ENCODE measurements around the gene HCFC1.

Gene HCFC1

GRCh38 chrX:154002215-154002719, 30.6 kb upstream of the HCFC1 start:
- Histone ChIP-seq H3K36me3 (ENCODE audit: insufficient read depth, low read length) (no peaks in the 10 kb centered on the region), H4K20me1 (ENCODE audit: insufficient read depth, low read length) (no peaks in the 10 kb centered on the region), H3K27ac (ENCODE audit: low read length) (no peak overlapping the region), H3K9ac (ENCODE audit: low read depth, low read length) (no peak overlapping the region), H3K27me3 (ENCODE audit: insufficient read depth, low read length, poor library complexity) (no peaks in the 10 kb centered on the region), H3K4me2 (ENCODE audit: insufficient read depth, low read length) (no peak overlapping the region), H3K79me2 (ENCODE audit: insufficient read depth, low read length) (no peaks in the 10 kb centered on the region), H2AFZ (ENCODE audit: low read depth, low read length) (no peak overlapping the region), H3K4me1 (ENCODE audit: insufficient read depth, low read length) (peaks cover 2% of the 10 kb centered on the region; the same call in 1 of the 2 replicates), H3K4me3 (ENCODE audit: low read depth in 1 of 2, low read length in 2 of 2) (no peak overlapping the region), H3K9me3 (ENCODE audit: insufficient read depth, low read length, severe bottlenecking) (no peaks in the 10 kb centered on the region)
- TF ChIP-seq CTCF (IDR thresholded peaks at IDR 0.05; ENCODE audit: borderline replicate concordance, extremely low read depth, low read length, poor library complexity, severe bottlenecking) (no peak), EZH2 (IDR thresholded peaks at IDR 0.05; ENCODE audit: borderline replicate concordance, low read depth, low read length, severe bottlenecking) (no peak)
- DNase-seq (peak; percentile 41), ATAC-seq (ENCODE audit: insufficient read depth, low read depth) (peak; percentile 65)

- Histone ChIP-seq H3K4me2 (ENCODE audit: insufficient read depth, low read length) (no peak overlapping the region), H3K4me1 (ENCODE audit: insufficient read depth, low read length) (peaks cover 2% of the 10 kb centered on the region; the same call in 1 of the 2 replicates), H3K36me3 (ENCODE audit: insufficient read depth, low read length) (no peaks in the 10 kb centered on the region), H2AFZ (ENCODE audit: low read depth, low read length) (no peak overlapping the region), H4K20me1 (ENCODE audit: insufficient read depth, low read length) (no peaks in the 10 kb centered on the region), H3K27me3 (ENCODE audit: insufficient read depth, low read length, poor library complexity) (no peaks in the 10 kb centered on the region), H3K27ac (ENCODE audit: low read length) (no peak overlapping the region), H3K4me3 (ENCODE audit: low read depth in 1 of 2, low read length in 2 of 2) (no peak overlapping the region), H3K9me3 (ENCODE audit: insufficient read depth, low read length, severe bottlenecking) (no peaks in the 10 kb centered on the region), H3K79me2 (ENCODE audit: insufficient read depth, low read length) (no peaks in the 10 kb centered on the region), H3K9ac (ENCODE audit: low read depth, low read length) (no peak overlapping the region)
- TF ChIP-seq CTCF (IDR thresholded peaks at IDR 0.05; ENCODE audit: borderline replicate concordance, extremely low read depth, low read length, poor library complexity, severe bottlenecking) (no peak), EZH2 (IDR thresholded peaks at IDR 0.05; ENCODE audit: borderline replicate concordance, low read depth, low read length, severe bottlenecking) (no peak)
- ATAC-seq (ENCODE audit: insufficient read depth, low read depth), result no peak
- no peak for DNase-seq
Observed at GRCh38 chrX:154000051-154000450, 28.4 kb upstream of the HCFC1 start.

GRCh38 chrX:153999359-154000037, 27.9 kb upstream of the HCFC1 start:
- peaks cover 2% of the 10 kb centered on the region; the same call in 1 of the 2 replicates for H3K4me1 ChIP-seq (ENCODE audit: insufficient read depth, low read length)
- H2AFZ ChIP-seq (ENCODE audit: low read depth, low read length), result no peak overlapping the region
- no peak overlapping the region for H3K4me2 ChIP-seq (ENCODE audit: insufficient read depth, low read length)

More at GRCh38 chrX:153999359-154000037, 27.9 kb upstream of the HCFC1 start:
- H3K27me3 ChIP-seq (ENCODE audit: insufficient read depth, low read length, poor library complexity), result no peaks in the 10 kb centered on the region
- H3K9me3 ChIP-seq (ENCODE audit: insufficient read depth, low read length, severe bottlenecking), result no peaks in the 10 kb centered on the region
- no peak overlapping the region for H3K4me3 ChIP-seq (ENCODE audit: low read depth in 1 of 2, low read length in 2 of 2)
- no peak overlapping the region for H3K9ac ChIP-seq (ENCODE audit: low read depth, low read length)
- H3K79me2 ChIP-seq (ENCODE audit: insufficient read depth, low read length), result no peaks in the 10 kb centered on the region
- no peak for TF ChIP-seq CTCF (IDR thresholded peaks at IDR 0.05; ENCODE audit: borderline replicate concordance, extremely low read depth, low read length, poor library complexity, severe bottlenecking)
- TF ChIP-seq EZH2 (IDR thresholded peaks at IDR 0.05; ENCODE audit: borderline replicate concordance, low read depth, low read length, severe bottlenecking), result no peak
- H3K36me3 ChIP-seq (ENCODE audit: insufficient read depth, low read length), result no peaks in the 10 kb centered on the region
- DNase-seq (no peak), ATAC-seq (ENCODE audit: insufficient read depth, low read depth) (no peak)
- no peaks in the 10 kb centered on the region for H4K20me1 ChIP-seq (ENCODE audit: insufficient read depth, low read length)
- no peak overlapping the region for H3K27ac ChIP-seq (ENCODE audit: low read length)
